Heart right ventricle (tissue), 16 donors: ENCODE data around the gene PRKN. TPM values are rescaled to one million over a fixed set of nuclear protein-coding genes. Genes with fewer than 3 reads are reported as not detected.

Experiments
- ATAC-seq, 8 donors: fragments of 200-7000 bp; cut with Tn5 transposase; one replicate each; pipeline ENCODE4 v1.9.1; 2020; ENCODE audit warnings: mild to moderate bottlenecking in 8 of 8, moderate library complexity in 8 of 8, moderate number of reproducible peaks in 1 of 8
- DNase-seq, 2 donors: peaks; one replicate each; pipeline ENCODE4 v3.0.0-alpha.2; 2020
- H3K27ac ChIP-seq, 10 donors: fragments of 200-600 bp; sonication (generic) in 2 of 10; one replicate each; pipeline versions ENCODE4 v1.5.0 to v1.8.0; 2020 to 2022; ENCODE audit warnings: mild to moderate bottlenecking in 3 of 10
- H3K27me3 ChIP-seq, 7 donors: fragments of 200-600 bp; one replicate each; pipeline ENCODE4 v1.8.0; 2021 to 2022; ENCODE audit warnings: mild to moderate bottlenecking in 2 of 7
- H3K36me3 ChIP-seq, 9 donors: fragments of 200-600 bp; sonication (generic) in 1 of 9; one replicate each; pipeline versions ENCODE4 v1.5.0 to v1.8.0; 2020 to 2022; ENCODE audit warnings: mild to moderate bottlenecking in 2 of 9
- H3K4me1 ChIP-seq, 9 donors: fragments of 200-600 bp; sonication (generic) in 1 of 9; one replicate each; pipeline versions ENCODE4 v1.5.0 to v1.8.0; 2020 to 2022; ENCODE audit warnings: mild to moderate bottlenecking in 4 of 9
- H3K4me3 ChIP-seq, 10 donors: fragments of 200-600 bp; sonication (generic) in 2 of 10; one replicate each; pipeline versions ENCODE4 v1.5.0 to v1.8.0; 2020 to 2022; ENCODE audit warnings: mild to moderate bottlenecking in 7 of 10, moderate library complexity in 2 of 10
- H3K9me3 ChIP-seq, 11 donors: fragments of 200-600 bp in 10 of 11; sonication (generic) in 2 of 11; one replicate each; pipeline versions ENCODE4 v1.5.0 to v1.8.0; 2013 to 2022; ENCODE audit warnings: mild to moderate bottlenecking in 2 of 11, control low read depth in 1 of 11, moderate library complexity in 1 of 11
- WGBS, 2 donors: extraction: QIAGEN DNeasy Blood & Tissue Kit; methylation state at CpG; one replicate each; pipeline ENCODE4 v1.1.7; 2013; ENCODE audit warnings: inconsistent platforms in 1 of 2; 5-methylcytosine and 5-hydroxymethylcytosine counted together
- intact Hi-C, 10 donors: fragments of 100-400 bp; cut with DNase I; formaldehyde crosslinking; loops; one replicate each; pipeline versions ENCODE4 v1.11.1 to v1.14.2; 2022
- polyA plus RNA-seq, 2 donors: library from polyadenylated mRNA; stranded (reverse); fragments of 200-250 nt; gene quantifications; one replicate each; pipeline ENCODE4 v1.2.3, GENCODE V29; 2013
- total RNA-seq, 10 donors: library from RNA; stranded (reverse); fragmentation: NEBNext Ultra II Directional in 3 of 10; extraction: Animal tissue kit (Norgen Biotek cat#: 25700) in 3 of 10; gene quantifications; one replicate each; pipeline versions ENCODE4 v1.2.1 to v1.2.4, GENCODE V29; 2021 to 2023
- TF ChIP-seq, protein P1 (sequence below), 9 donors: fragments of 200-600 bp; sonication (generic) in 2 of 9; IDR thresholded peaks; one replicate each; pipeline versions ENCODE4 v1.5.0 to v1.8.0; 2021 to 2022; ENCODE audit warnings: antibody characterized with exemption in 9 of 9, mild to moderate bottlenecking in 5 of 9, moderate library complexity in 1 of 9
- donor health status: Arrhythmogenic right ventricular cardiomyopathy.
- donor health status: ischemic (EF 13 %, LVEDD 7.1; RV severe dilation, severe dysfunction).
- donor health status: healthy with polysubstance abuse.
- donor health status: DM: no; HTN: yes; CAD: no.
- donor health status: DM: no; HTN: no; CAD: no.
- donor health status: ischemic (EF 25% LVEDD 6.9; RV normal size, moderate dysfunction).
- donor health status: ischemic (EF 25% LVEDD 5.7; RV mildly dilated, moderate dysfunction).
- donor health status: healthy.
- donor health status: DM: yes; HTN: yes; CAD: no.
- donor health status: Ischemic cardiomyopathy.
- donor health status: ischemic (EF 35%, LVEDD 5.7; RV mildly dilated, moderate dysfunction).
- donor health status: nonischemic (EF 11% LVEDD 7.7; RV severe dilation, severe dysfunction).
- donor health status: DM: yes; HTN: yes; CAD: no.
- donor health status: PGD.
- donor health status: ischemic (EF 29% LVEDD 5.4; RV normal size, mild dysfunction).
- donor health status: nonischemic (EF 23%, LVEDD 6.1; RV moderate dilation, normal function).

PRKN gene
- total and polyA plus RNA-seq, 12 donors, result 2.3 to 27.7 (median 26.3) TPM

GRCh38 chr6:162371121-162371520 is 356.4 kb downstream of the PRKN start:
- 93 to 94% methylated on average over 5 of the region's 5 CpGs for WGBS, 2 donors

GRCh38 chr6:162369091-162369490 is 358.5 kb downstream of the PRKN start:
- ATAC-seq (peak in 1 of 8 donors; percentile 66), DNase-seq (no peak)
- H3K27ac ChIP-seq, result no peak overlapping the region
- TF ChIP-seq, protein P1, sequence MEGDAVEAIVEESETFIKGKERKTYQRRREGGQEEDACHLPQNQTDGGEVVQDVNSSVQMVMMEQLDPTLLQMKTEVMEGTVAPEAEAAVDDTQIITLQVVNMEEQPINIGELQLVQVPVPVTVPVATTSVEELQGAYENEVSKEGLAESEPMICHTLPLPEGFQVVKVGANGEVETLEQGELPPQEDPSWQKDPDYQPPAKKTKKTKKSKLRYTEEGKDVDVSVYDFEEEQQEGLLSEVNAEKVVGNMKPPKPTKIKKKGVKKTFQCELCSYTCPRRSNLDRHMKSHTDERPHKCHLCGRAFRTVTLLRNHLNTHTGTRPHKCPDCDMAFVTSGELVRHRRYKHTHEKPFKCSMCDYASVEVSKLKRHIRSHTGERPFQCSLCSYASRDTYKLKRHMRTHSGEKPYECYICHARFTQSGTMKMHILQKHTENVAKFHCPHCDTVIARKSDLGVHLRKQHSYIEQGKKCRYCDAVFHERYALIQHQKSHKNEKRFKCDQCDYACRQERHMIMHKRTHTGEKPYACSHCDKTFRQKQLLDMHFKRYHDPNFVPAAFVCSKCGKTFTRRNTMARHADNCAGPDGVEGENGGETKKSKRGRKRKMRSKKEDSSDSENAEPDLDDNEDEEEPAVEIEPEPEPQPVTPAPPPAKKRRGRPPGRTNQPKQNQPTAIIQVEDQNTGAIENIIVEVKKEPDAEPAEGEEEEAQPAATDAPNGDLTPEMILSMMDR (IDR thresholded peaks at IDR 0.05), result no peak
- no peaks in the 10 kb centered on the region for H3K36me3 ChIP-seq
- no peaks in the 10 kb centered on the region for H3K9me3 ChIP-seq
- 43 to 57% methylated on average over 2 of the region's 2 CpGs for WGBS, 2 donors
- H3K4me3 ChIP-seq, result no peak overlapping the region
- intact Hi-C loops, result no loop called here
- H3K27me3 ChIP-seq, result no peaks in the 10 kb centered on the region
- H3K4me1 ChIP-seq, result peaks cover 0 to 16% (median 8%) of the 10 kb centered on the region in 9 donors

More at GRCh38 chr6:162371121-162371520, 356.4 kb downstream of the PRKN start:
- DNase-seq (no peak), ATAC-seq (no peak)
- Histone ChIP-seq H3K36me3 (no peaks in the 10 kb centered on the region), H3K4me1 (peaks cover 0 to 16% (median 8%) of the 10 kb centered on the region in 9 donors), H3K4me3 (no peak overlapping the region), H3K27me3 (no peaks in the 10 kb centered on the region), H3K9me3 (no peaks in the 10 kb centered on the region), H3K27ac (no peak overlapping the region)
- intact Hi-C loops, result no loop called here
- TF ChIP-seq, protein P1 (IDR thresholded peaks at IDR 0.05), result no peak

- TF ChIP-seq, protein P1 (IDR thresholded peaks at IDR 0.05), result no peak
- WGBS, 2 donors, result 67 to 75% methylated on average over 4 of the region's 4 CpGs
- intact Hi-C loops, result no loop called here
- Histone ChIP-seq H3K27me3 (no peaks in the 10 kb centered on the region), H3K4me3 (no peak overlapping the region), H3K9me3 (no peaks in the 10 kb centered on the region), H3K27ac (no peak overlapping the region), H3K36me3 (no peaks in the 10 kb centered on the region), H3K4me1 (peaks cover 0 to 25% (median 8%) of the 10 kb centered on the region in 9 donors)
- ATAC-seq (no peak), DNase-seq (no peak)
Observed at GRCh38 chr6:162364488-162364887, 363.1 kb downstream of the PRKN start.

DNA sequence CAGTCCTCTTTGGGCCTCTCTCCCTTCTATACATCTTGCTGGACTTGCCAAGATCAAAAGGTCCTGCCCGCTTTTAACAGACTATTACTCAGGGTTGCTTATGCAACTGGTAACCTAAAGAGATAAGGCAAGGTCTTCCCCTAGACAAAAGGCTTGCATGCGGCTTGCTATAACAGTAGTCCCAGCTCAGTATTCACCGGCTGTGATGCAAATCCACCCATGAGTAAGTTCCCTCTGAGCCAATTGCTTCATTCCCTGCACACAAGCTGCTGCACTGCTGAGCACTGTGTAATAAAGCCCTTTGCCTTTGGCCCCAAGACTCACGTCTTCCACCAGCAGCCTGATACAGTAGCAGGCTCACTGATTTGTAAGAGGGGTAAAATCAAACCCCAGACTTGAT is 363.8 kb downstream of the PRKN start:
- no peak overlapping the region for H3K4me3 ChIP-seq
- WGBS, 2 donors, result 92 to 95% methylated on average over 4 of the region's 4 CpGs
- H3K36me3 ChIP-seq, result no peaks in the 10 kb centered on the region
- H3K9me3 ChIP-seq, result no peaks in the 10 kb centered on the region
- ATAC-seq, result peak in 1 of 8 donors; percentile 42
- TF ChIP-seq, protein P1 (IDR thresholded peaks at IDR 0.05), result no peak
- DNase-seq, result no peak
- H3K4me1 ChIP-seq, result peaks cover 0 to 17% (median 5%) of the 10 kb centered on the region in 9 donors
- intact Hi-C loops, result no loop called here
- no peak overlapping the region for H3K27ac ChIP-seq
- H3K27me3 ChIP-seq, result no peaks in the 10 kb centered on the region
